Gastroesophageal sphincter (tissue), 3 donors: Measurements from ENCODE around the gene DCTPP1.
A peak's percentile ranks its signal among the peaks of the same experiment; 100 is the strongest.

Experiments
- EP300 ChIP-seq: sonication (generic); formaldehyde crosslinking; IDR thresholded peaks from one replicate; pipeline ENCODE4 v1.6.1; 2017; ENCODE audit warnings: antibody characterized with exemption, mild to moderate bottlenecking
- POLR2A ChIP-seq, 2 donors: fragments of 450-650 bp; IDR thresholded peaks; one replicate each; pipeline ENCODE4 v1.6.1; 2017; ENCODE audit warnings: antibody characterized with exemption in 2 of 2, mild to moderate bottlenecking in 2 of 2, moderate library complexity in 1 of 2
- POLR2AphosphoS5 ChIP-seq: sonication (generic); formaldehyde crosslinking; IDR thresholded peaks from one replicate; pipeline ENCODE4 v1.6.1; 2017; ENCODE audit warnings: antibody characterized with exemption
- TF ChIP-seq, protein P1 (sequence below), 4 experiments: fragments of 200-600 bp in 2 of 4; fragments of 450-650 bp in 2 of 4; sonication (generic) in 1 of 4; IDR thresholded peaks; one replicate each; pipeline ENCODE4 v1.5.1; 2017 to 2019; ENCODE audit warnings: antibody characterized with exemption in 4 of 4, mild to moderate bottlenecking in 2 of 4, moderate library complexity in 2 of 4

DNA sequence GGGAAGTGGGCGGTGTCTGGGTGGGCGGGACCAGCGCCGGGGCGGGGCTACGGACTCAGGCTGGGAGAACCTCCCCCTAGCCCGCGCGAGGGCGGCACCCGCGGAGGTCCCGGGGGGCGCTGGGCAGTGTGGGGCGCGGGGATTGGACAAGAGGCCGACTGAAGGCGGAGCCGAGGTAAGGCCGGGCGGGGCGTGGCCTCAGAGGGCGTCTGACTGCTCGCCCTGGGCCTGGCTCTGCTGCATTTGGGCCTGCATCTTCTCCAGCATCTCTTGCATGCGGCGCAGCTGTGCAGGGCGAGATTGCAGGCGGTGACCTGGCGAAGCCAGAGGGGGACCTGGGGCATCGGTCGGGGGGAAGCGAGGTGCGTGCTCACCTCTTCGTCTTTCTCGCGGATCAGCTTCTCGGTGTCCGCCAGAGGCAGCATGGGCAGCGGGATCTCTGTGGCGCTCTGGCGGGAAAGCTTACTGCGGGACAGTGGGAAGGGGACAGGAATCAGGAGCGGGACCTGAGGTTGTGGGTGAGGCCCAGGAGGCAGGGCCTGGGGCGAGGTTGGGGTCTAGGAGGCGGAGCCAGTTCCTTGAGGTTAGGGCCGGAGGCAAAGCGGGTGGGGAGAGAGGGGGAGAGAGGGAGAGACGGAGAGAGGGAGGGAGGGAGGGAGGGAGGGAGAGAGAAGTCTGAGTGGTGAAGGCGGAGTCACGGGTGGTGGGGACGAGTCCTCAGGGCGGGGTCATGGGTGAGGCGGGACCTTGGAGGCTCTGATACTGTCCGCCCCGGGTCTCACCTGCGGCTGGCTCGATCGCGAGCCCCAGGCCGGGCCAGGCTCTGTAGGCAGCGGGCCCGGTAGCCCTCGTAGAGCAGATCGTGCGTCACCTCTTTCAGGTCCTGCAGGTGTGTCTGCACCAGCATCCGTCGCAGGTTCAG, 51.3 kb downstream of the DCTPP1 start:
- TF ChIP-seq, protein P1, sequence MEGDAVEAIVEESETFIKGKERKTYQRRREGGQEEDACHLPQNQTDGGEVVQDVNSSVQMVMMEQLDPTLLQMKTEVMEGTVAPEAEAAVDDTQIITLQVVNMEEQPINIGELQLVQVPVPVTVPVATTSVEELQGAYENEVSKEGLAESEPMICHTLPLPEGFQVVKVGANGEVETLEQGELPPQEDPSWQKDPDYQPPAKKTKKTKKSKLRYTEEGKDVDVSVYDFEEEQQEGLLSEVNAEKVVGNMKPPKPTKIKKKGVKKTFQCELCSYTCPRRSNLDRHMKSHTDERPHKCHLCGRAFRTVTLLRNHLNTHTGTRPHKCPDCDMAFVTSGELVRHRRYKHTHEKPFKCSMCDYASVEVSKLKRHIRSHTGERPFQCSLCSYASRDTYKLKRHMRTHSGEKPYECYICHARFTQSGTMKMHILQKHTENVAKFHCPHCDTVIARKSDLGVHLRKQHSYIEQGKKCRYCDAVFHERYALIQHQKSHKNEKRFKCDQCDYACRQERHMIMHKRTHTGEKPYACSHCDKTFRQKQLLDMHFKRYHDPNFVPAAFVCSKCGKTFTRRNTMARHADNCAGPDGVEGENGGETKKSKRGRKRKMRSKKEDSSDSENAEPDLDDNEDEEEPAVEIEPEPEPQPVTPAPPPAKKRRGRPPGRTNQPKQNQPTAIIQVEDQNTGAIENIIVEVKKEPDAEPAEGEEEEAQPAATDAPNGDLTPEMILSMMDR (IDR thresholded peaks at IDR 0.05) = peak in 2 of 4 experiments; percentile 27 to 40
- peak; percentile 39 to 42 for TF ChIP-seq POLR2A (IDR thresholded peaks at IDR 0.05)
- peak; percentile 43 for TF ChIP-seq POLR2AphosphoS5
- TF ChIP-seq EP300 = no peak
